Erythroblast (primary cell): ENCODE measurements around the gene PRR33.

Experiments used
- GATA1 ChIP-seq: IDR thresholded peaks from 2 replicates; pipeline ENCODE4 v1.6.1; 2011; ENCODE audit warnings: low read depth, mild to moderate bottlenecking, control low read depth, low read length, moderate library complexity
- POLR2A ChIP-seq: IDR thresholded peaks from 2 replicates; pipeline ENCODE4 v1.6.1; 2011; ENCODE audit warnings: mild to moderate bottlenecking, low read length

DNA sequence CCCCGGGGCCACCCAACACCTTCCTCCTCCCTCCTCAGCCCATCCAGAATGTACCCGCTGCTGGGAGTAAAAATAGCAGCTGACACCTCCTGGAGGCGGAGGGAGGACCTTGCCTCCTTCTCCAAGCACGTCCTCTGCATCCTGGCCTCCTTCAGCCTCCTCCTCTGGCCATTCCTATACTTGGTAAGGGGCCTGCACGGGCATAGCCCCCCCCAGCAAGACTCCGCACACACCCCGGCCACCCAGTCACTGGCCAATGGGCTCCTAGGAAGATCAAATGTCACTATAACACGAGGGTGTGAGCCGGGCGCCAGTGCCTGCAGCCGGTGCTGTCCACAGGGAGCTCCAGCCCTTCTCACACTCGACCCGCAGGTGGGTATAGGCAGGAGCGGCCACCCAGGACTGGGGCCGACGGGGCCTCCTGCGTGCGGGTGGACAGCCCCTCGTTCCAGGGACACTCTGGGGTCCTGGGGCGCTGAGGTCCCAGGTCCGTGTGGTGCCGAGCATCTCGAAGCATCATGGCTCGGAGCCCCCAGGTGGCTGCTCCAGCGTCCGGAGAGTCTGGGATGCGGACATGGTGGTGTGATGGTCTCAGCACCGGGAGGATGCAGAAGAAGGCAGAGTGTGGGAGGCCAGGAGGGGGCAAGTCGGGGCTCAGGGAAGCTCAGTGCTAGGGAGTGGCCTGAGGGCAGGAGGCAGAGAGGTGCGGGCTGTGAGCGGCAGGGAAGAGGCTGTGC, 27.9 kb upstream of the PRR33 start, which contains the start of gene TNNT3:
- TF ChIP-seq POLR2A (no peak), GATA1 (no peak)
